Spleen (tissue), 11 donors: ENCODE measurements around the gene CCDC154. TPM values are rescaled to one million over a fixed set of nuclear protein-coding genes. Genes with fewer than 3 reads are reported as not detected.

Source experiments
- DNase-seq: peaks from one replicate; pipeline ENCODE4 v3.0.0-alpha.2; 2020
- H3K27ac ChIP-seq, 8 donors: fragments of 200-600 bp; sonication (generic) in 7 of 8; 1 replicate in 4 of 8; 2 replicates in 4 of 8; pipeline versions ENCODE4 v1.5.0 to v1.8.0; 2016 to 2021; ENCODE audit warnings: inconsistent platforms in 4 of 8, mild to moderate bottlenecking in 4 of 8, moderate library complexity in 1 of 8
- H3K27me3 ChIP-seq, 7 donors: fragments of 200-600 bp; sonication (generic) in 6 of 7; replicated peaks in 1 of 7; 1 replicate in 4 of 7; 2 replicates in 3 of 7; pipeline versions ENCODE4 v1.5.0 to v1.8.0; 2016 to 2021; ENCODE audit warnings: inconsistent platforms in 3 of 7, mild to moderate bottlenecking in 1 of 7
- H3K36me3 ChIP-seq, 6 donors: fragments of 200-600 bp; sonication (generic) in 5 of 6; 1 replicate in 4 of 6; 2 replicates in 2 of 6; pipeline versions ENCODE4 v1.5.0 to v1.8.0; 2016 to 2021; ENCODE audit warnings: inconsistent platforms in 2 of 6
- H3K4me1 ChIP-seq, 6 donors: fragments of 200-600 bp; sonication (generic) in 5 of 6; 1 replicate in 3 of 6; 2 replicates in 3 of 6; pipeline versions ENCODE4 v1.5.0 to v1.8.0; 2016 to 2021; ENCODE audit warnings: inconsistent platforms in 3 of 6
- H3K4me3 ChIP-seq, 8 donors: fragments of 200-600 bp; sonication (generic) in 7 of 8; 1 replicate in 4 of 8; 2 replicates in 4 of 8; pipeline versions ENCODE4 v1.5.0 to v1.8.0; 2016 to 2021; ENCODE audit warnings: inconsistent platforms in 4 of 8, mild to moderate bottlenecking in 4 of 8, moderate library complexity in 2 of 8
- H3K9me3 ChIP-seq, 8 donors: fragments of 200-600 bp; sonication (generic) in 7 of 8; 1 replicate in 4 of 8; 2 replicates in 4 of 8; pipeline versions ENCODE4 v1.5.0 to v1.8.0; 2016 to 2021; ENCODE audit warnings: inconsistent platforms in 4 of 8
- POLR2A ChIP-seq, 3 donors: fragments of 450-650 bp; IDR thresholded peaks; one replicate each; pipeline ENCODE4 v1.5.1; 2017; ENCODE audit warnings: antibody characterized with exemption in 3 of 3, mild to moderate bottlenecking in 1 of 3
- POLR2AphosphoS5 ChIP-seq, 3 donors: sonication (generic); formaldehyde crosslinking; IDR thresholded peaks; one replicate each; pipeline ENCODE4 v1.5.1; 2017; ENCODE audit warnings: antibody characterized with exemption in 3 of 3
- WGBS, 5 donors: extraction: QIAGEN DNeasy Blood & Tissue Kit in 3 of 5; methylation state at CpG; one replicate each; pipeline versions ENCODE4 v1.1.5 to v1.1.7; 2013 to 2018; 5-methylcytosine and 5-hydroxymethylcytosine counted together
- intact Hi-C: fragments of 100-400 bp; cut with DNase I; formaldehyde crosslinking; loops from one replicate; pipeline ENCODE4 v1.15.0; 2023; ENCODE audit warnings: low total_unique reads
- polyA plus RNA-seq, 3 donors: library from polyadenylated mRNA; stranded (reverse); fragments of 200-250 nt; gene quantifications; one replicate each; pipeline ENCODE4 v1.2.1, GENCODE V29; 2013
- total RNA-seq, 7 donors: library from RNA; depleted of rRNA in 3 of 7; stranded (reverse); fragments of >200 nt in 3 of 7; fragmentation: NEBNext Ultra II Directional in 4 of 7; extraction: Animal tissue kit (Norgen Biotek cat#: 25700) in 4 of 7; gene quantifications; one replicate each; pipeline versions ENCODE4 v1.1.0 to v1.2.1, GENCODE V29; 2016 to 2021
- TF ChIP-seq, protein P1 (sequence below), 11 experiments: fragments of 200-600 bp in 7 of 11; fragments of 450-650 bp in 4 of 11; sonication (generic) in 4 of 11; IDR thresholded peaks in 8 of 11; conservative IDR thresholded peaks in 3 of 11; 1 replicate in 7 of 11; 2 replicates in 4 of 11; pipeline versions ENCODE4 v1.4.0 to v1.8.0; 2016 to 2021; ENCODE audit warnings: antibody characterized with exemption in 11 of 11, inconsistent platforms in 4 of 11, mild to moderate bottlenecking in 1 of 11
- donor health status: healthy with polysubstance abuse.
- donor health status: DM: no; HTN: no; CAD: no; lungs with moderate emphysema.
- donor health status: DM: no; HTN: no; CAD: no.
- donor health status: Bipolar disorder and iron deficiency.
- donor health status: healthy.
- donor health status: DM: no; HTN: no; CAD: no.
- donor health status: DM: yes; HTN: yes; CAD: no.

Gene CCDC154
- total and polyA plus RNA-seq, 10 donors, result 1.6 to 18.2 (median 5.5) TPM

DNA sequence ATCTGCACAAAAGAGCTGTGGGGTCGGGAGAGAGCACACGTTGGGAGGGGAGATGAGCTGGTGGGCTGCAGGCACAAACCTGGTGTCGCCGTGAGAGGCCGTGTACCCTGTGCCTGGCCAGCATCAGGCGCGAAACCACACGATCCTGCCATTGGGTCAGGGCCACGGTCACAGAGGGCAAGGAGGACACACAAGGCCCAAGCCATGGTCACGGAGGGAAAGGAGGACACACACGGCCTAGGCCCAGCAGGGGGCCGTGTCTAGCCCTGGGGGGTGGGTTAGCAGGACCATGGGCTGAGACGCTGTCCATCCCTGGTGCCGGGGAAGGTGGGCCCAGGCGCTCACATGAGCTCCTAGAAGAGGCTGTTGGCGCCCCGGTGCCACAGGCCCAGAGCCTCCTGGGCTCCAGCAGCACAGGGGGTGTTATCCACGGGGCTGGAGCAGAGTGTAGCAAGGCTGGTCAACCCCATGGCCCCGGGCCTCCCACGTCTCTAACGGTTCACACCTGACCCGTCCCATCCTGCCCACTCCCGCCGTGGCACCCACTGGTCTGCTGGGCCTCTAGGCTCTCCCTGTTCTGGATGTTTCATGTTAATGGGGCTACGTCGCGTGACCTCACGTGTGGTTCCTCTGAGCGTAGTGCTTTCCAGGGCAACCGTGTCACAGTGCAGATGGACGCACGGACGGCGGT lies 7.5 kb upstream of the CCDC154 start:
- Histone ChIP-seq H3K27ac (no peak overlapping the region), H3K27me3 (no peaks in the 10 kb centered on the region), H3K4me1 (no peaks in the 10 kb centered on the region), H3K4me3 (no peak overlapping the region), H3K9me3 (no peaks in the 10 kb centered on the region), H3K36me3 (peaks cover 0 to 100% (median 95%) of the 10 kb centered on the region in 6 donors)
- intact Hi-C loops, result no loop called here
- WGBS, 5 donors, result 95 to 98% (median 96%) methylated on average over 29 to 34 of the region's 34 CpGs
- DNase-seq, result no peak
- TF ChIP-seq, protein P1, sequence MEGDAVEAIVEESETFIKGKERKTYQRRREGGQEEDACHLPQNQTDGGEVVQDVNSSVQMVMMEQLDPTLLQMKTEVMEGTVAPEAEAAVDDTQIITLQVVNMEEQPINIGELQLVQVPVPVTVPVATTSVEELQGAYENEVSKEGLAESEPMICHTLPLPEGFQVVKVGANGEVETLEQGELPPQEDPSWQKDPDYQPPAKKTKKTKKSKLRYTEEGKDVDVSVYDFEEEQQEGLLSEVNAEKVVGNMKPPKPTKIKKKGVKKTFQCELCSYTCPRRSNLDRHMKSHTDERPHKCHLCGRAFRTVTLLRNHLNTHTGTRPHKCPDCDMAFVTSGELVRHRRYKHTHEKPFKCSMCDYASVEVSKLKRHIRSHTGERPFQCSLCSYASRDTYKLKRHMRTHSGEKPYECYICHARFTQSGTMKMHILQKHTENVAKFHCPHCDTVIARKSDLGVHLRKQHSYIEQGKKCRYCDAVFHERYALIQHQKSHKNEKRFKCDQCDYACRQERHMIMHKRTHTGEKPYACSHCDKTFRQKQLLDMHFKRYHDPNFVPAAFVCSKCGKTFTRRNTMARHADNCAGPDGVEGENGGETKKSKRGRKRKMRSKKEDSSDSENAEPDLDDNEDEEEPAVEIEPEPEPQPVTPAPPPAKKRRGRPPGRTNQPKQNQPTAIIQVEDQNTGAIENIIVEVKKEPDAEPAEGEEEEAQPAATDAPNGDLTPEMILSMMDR (IDR thresholded peaks at IDR 0.05 in 8 of 11, conservative IDR thresholded peaks at IDR 0.05 in 3 of 11), result no peak
- no peak for TF ChIP-seq POLR2A (IDR thresholded peaks at IDR 0.05)
- TF ChIP-seq POLR2AphosphoS5 (IDR thresholded peaks at IDR 0.05), result peak in 1 of 3 donors; percentile 28

DNA sequence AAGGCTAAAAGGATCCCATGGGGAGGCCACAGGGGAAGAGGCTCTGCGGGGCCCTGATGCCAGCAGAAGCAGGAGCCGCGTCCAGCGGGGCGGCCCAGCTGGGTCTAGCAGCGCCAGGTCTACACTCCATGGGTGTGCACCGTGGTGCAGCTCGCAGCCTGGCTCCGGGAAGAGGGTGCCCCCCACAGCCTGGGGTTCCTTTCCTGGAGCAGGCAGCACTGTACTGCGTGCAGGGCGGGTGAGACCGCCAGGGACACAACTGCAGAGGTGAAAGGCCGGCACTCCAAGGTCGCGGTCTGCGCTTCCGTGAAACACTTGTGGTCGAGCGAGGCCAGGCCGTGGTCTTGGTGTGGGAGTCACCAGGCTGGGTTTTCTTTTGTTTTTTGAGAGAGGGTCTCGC lies 6.5 kb upstream of the CCDC154 start:
- Histone ChIP-seq H3K9me3 (no peaks in the 10 kb centered on the region), H3K27ac (no peak overlapping the region), H3K4me3 (no peak overlapping the region), H3K27me3 (no peaks in the 10 kb centered on the region), H3K36me3 (peaks cover 0 to 100% (median 97%) of the 10 kb centered on the region in 6 donors), H3K4me1 (peaks cover 0 to 9% (median 0%) of the 10 kb centered on the region in 6 donors)
- no peak for TF ChIP-seq POLR2AphosphoS5 (IDR thresholded peaks at IDR 0.05)
- TF ChIP-seq, protein P1 (IDR thresholded peaks at IDR 0.05 in 8 of 11, conservative IDR thresholded peaks at IDR 0.05 in 3 of 11), result no peak
- no peak for TF ChIP-seq POLR2A (IDR thresholded peaks at IDR 0.05)
- intact Hi-C loops, result no loop called here
- whole genome bisulfite sequencing, 5 donors, result 95 to 98% (median 95%) methylated on average over 12 to 21 of the region's 21 CpGs
- no peak for DNase-seq

DNA sequence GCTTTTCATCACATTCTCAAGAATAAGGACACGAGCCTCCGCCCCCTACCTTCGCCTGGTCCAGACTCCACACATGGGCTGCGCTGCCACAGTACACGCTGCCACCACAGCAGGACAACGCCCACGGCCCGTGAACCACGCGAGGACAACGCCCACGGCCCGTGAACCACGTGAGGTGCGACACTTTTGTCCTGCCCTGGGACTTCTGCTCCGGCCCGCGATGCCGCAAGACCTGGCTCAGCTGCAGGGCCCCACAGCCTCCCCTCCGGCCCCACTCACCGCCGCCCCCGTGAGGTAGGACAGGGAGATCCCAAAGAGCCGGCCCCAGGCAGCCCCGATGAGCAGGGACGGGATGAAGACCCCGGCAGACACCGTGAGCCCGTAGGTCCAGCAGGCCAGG lies 5.9 kb upstream of the CCDC154 start:
- TF ChIP-seq POLR2AphosphoS5 (IDR thresholded peaks at IDR 0.05) (peak in 1 of 3 donors; percentile 17), POLR2A (IDR thresholded peaks at IDR 0.05) (no peak)
- no peak overlapping the region for H3K27ac ChIP-seq
- peaks cover 0 to 100% (median 97%) of the 10 kb centered on the region in 6 donors for H3K36me3 ChIP-seq
- DNase-seq, result no peak
- 89 to 93% (median 90%) methylated on average over 9 to 29 of the region's 29 CpGs for whole genome bisulfite sequencing, 5 donors
- no peaks in the 10 kb centered on the region for H3K27me3 ChIP-seq
- H3K4me1 ChIP-seq, result peaks cover 0 to 15% (median 2%) of the 10 kb centered on the region in 6 donors
- no peaks in the 10 kb centered on the region for H3K9me3 ChIP-seq
- no peak overlapping the region for H3K4me3 ChIP-seq
- intact Hi-C loops, result no loop called here

DNA sequence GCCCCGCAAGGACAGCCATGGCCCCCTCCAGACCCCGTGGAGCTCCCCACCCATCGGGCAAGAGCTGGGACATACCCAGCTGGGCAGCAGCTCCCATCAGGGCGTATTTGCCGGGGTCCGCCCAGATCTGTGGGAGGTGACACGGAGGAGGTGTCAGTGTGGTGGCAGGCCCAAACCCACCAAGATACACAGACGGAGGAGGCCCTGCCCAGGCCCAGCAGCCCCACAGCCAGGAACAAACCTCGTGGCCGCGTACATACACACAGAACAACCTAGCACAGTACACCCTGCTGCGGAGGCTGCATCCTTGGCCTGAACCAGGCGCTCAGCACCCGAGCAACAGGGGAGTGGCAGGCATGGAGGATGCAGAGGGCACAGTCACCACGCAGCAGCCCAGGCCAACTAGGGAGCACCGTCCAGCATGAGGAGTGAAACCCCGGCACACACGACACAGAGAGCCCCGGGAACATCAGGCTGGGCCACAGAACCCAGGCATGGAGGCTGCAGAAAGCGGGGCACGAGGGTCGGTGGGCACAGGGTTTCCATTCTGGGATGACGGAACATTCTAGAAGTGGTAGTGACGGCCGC lies 4.9 kb upstream of the CCDC154 start:
- H3K36me3 ChIP-seq, result peaks cover 0 to 99% (median 90%) of the 10 kb centered on the region in 6 donors
- DNase-seq, result no peak
- H3K9me3 ChIP-seq, result no peaks in the 10 kb centered on the region
- intact Hi-C loops, result no loop called here
- TF ChIP-seq POLR2AphosphoS5 (IDR thresholded peaks at IDR 0.05) (peak in 1 of 3 donors; percentile 18), POLR2A (IDR thresholded peaks at IDR 0.05) (no peak)
- TF ChIP-seq, protein P1 (IDR thresholded peaks at IDR 0.05 in 8 of 11, conservative IDR thresholded peaks at IDR 0.05 in 3 of 11), result no peak
- no peaks in the 10 kb centered on the region for H3K27me3 ChIP-seq
- whole genome bisulfite sequencing, 5 donors, result 93 to 97% (median 96%) methylated on average over 20 to 25 of the region's 25 CpGs
- H3K4me1 ChIP-seq, result peaks cover 0 to 25% (median 2%) of the 10 kb centered on the region in 6 donors
- no peak overlapping the region for H3K27ac ChIP-seq
- no peak overlapping the region for H3K4me3 ChIP-seq
